D341Med (cell line): ENCODE results near the gene ARHGAP30.
"Not testable (repeated sequence)": the region's sequence is repeated elsewhere in the genome, so short reads cannot be mapped to it uniquely, and the experiment has no call there.

Experiments
- DNase-seq: peaks from one replicate; pipeline ENCODE4 v3.0.0; 2012; ENCODE audit warnings: low spot score

ARHGAP30 gene

GRCh38 chr1:161037661-161038522, 31.8 kb downstream of the ARHGAP30 start:
- DNase-seq, result no peak

DNA sequence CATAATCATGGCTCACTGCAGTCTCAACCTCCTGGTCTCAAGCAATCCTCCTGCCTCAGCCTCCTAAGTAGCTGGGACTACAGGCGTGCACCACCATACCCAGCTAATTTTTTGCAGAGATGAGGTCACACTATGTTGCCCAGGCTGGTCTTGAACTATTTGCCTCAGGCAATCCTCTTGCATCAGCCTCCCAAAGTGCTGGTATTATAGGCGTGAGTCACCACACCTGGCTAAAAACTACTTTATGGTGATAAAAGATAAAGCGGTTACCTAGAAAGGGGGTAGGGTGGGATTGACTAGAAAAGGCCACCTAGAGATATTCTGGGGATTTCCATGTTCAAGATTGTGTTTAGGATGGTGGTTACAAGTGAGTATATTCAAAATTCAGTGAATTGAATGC, 35.9 kb downstream of the ARHGAP30 start:
- DNase-seq, result no peak

DNA sequence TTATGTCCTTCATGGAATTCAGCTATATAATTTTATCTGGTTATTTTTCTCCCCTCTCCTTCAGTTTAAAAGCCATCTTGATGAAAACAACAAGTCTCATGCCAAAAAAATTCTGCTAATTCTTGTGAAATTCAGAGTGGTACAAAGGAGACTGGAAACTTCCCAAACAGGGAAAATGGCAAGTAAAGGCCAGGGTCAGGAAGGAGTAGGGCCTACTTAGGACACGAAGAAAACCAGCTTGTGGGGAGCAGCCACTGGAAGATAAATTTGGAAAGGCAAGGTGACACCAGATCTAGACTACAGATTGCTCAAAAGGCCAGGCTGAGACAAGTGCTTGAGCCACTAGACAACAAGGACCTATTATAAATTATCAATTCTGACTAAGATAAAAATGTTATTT, 37.3 kb downstream of the ARHGAP30 start:
- DNase-seq, result no peak

- DNase-seq, result no peak
These were observed 37.8 kb downstream of the ARHGAP30 start for GRCh38 chr1:161031874-161032273.

GRCh38 chr1:161029466-161029865, 40.2 kb downstream of the ARHGAP30 start:
- not testable (repeated sequence) for DNase-seq

DNA sequence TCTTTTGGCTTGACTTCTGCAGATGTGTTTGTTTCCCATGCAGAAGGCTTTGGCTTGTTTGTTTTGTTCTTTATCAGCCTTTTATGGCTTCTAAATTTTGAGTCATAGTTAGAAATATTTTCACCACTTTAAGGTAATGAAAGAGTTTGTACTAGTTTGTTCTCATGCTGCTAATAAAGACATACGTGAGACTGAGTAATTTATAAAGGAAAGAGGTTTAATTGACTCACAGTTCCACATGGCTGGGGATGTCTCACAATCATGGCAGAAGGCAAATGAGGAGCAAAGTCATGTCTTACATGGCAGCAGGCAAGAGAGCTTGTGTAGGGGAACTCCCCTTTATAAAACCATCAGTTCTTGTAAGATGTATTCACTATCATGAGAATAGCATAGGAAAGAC, 42.7 kb downstream of the ARHGAP30 start:
- DNase-seq, result not testable (repeated sequence)

DNA sequence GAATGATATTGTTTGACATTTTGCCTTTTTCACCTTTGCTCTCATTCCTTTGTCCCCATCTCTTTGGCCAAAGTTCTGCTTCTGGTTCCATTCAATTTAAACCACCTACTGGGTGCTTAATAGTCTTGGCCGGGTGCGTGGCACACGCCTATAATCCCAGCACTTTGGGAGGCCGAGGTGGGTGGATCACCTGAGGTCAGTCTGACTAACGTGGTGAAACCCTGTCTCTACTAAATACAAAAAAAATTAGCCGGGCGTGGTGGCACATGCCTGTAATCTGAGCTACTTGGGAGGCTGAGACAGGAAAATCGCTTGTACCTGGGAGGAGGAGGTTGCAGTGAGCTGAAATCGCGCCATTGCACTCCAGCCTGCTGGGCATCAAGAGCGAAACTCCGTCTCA, 47.3 kb downstream of the ARHGAP30 start:
- not testable (repeated sequence) for DNase-seq

GRCh38 chr1:161021970-161022353, 47.7 kb downstream of the ARHGAP30 start:
- no peak for DNase-seq

- peak; percentile 91 for DNase-seq
These were observed 48.3 kb downstream of the ARHGAP30 start for GRCh38 chr1:161021165-161021969.

- DNase-seq, result peak; percentile 58
These were observed 49.1 kb downstream of the ARHGAP30 start, which contains the start of gene F11R for GRCh38 chr1:161020509-161021164. Gene F11R, minus strand, starts transcription at chr1:161021152. Its CDS starts 79 bp downstream, at chr1:161021073.

- DNase-seq, result no peak
These were observed 49.8 kb downstream of the ARHGAP30 start for GRCh38 chr1:161019751-161020495.

- not testable (repeated sequence) for DNase-seq
These were observed 50.5 kb downstream of the ARHGAP30 start for GRCh38 chr1:161019111-161019660.

DNA sequence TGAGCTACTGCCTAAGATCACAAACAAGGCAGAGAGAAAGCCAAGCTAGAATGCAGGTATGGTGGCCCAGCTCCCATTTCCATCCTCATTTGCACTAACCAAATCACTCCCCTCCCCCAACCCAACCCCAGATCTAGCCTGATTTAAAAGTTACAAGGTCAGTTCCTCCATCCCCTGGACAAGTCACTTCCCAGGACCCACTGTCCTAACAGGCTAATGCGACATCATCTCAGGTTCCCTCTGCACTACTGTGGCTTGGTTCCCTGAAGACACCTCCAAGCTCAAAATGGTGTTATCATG, 51.1 kb downstream of the ARHGAP30 start:
- DNase-seq, result no peak

DNA sequence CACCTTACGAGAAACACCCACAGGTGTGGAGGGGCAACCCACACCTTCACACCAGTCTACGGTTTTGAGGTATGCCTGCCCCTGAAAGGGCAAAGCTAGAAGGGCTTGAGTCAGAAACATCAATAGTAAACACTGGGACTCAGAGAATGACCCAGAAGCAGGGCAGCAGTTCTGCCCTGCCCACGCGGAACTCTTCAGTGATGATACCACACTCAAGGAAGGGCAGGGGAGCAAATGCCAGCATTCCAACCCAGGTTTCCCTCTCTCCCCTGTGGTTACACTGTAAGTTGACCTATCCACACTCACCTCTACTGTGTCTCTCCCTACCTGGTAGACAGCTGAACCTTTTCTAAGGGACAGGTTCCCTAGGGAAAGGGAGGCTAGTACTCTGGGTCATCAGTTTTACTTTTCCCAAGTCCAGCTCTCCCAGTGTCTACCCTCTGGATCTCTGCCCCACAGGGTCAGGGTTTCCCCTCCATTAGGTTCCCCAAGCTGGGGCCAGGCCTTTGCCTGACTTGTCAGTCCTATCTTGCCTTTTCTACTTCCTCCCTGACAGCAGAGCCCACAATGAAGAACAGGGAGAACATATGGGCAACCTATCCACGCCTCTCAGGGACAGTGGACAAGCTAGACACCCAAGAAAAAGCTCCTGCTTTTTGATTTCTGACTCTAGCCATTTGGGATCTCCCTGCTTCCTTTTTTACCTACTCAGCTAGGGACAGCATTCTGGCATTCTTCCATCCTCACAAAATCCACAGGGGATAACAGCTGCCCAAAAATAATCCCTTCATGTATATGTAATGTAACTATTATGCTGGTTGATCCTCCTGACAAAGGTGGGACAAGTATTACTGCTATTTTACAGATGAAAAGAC, 51.7 kb downstream of the ARHGAP30 start:
- DNase-seq, result no peak

DNA sequence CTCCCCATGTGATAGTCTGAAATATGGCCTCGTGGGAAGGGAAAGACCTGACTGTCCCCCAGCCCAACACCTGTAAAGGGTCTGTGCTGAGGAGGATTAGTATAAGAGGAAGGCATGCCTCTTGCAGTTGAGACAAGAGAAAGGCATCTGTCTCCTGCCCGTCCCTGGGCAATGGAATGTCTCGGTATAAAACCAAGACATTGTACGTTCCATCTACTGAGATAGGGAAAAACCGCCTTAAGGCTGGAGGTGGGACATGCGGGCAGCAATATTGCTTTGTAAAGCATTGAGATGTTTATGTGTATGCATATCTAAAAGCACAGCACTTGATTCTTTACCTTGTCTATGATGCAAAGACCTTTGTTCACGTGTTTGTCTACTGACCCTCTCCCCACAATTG, 52.5 kb downstream of the ARHGAP30 start:
- not testable (repeated sequence) for DNase-seq

GRCh38 chr1:161016683-161017082, 53.0 kb downstream of the ARHGAP30 start:
- not testable (repeated sequence) for DNase-seq

GRCh38 chr1:161013488-161014230, 56.0 kb downstream of the ARHGAP30 start:
- DNase-seq, result no peak

DNA sequence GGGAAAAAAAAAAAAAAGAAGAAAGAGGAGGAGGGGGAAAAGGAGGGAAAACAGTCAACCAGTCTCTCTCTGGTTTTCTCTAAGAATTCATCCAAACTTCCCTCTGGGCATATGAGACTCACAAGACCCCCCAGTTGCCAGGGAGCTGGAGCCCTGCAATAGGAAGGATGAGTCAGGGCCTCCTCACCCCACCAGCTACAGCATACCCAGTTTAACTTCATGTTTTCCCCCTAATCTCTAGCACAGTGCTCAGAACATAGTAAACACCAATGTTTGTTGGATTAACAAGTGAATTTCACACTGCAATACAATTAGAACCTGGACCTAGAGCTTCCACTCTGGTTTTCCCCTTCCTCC, 56.6 kb downstream of the ARHGAP30 start:
- no peak for DNase-seq

GRCh38 chr1:161012420-161012819, 57.3 kb downstream of the ARHGAP30 start:
- no peak for DNase-seq

- DNase-seq, result no peak
These were observed 60.0 kb downstream of the ARHGAP30 start for GRCh38 chr1:161009602-161010211.
